ENCODE data around the gene B9D2. TPM values are rescaled to one million over a fixed set of nuclear protein-coding genes. Genes with fewer than 3 reads are reported as not detected.
"Not testable (repeated sequence)": the region's sequence is repeated elsewhere in the genome, so short reads cannot be mapped to it uniquely, and the experiment has no call there.

B9D2 gene
- total and polyA plus RNA-seq, 3 donors from 2014 or later: 6.7 to 14.6 (median 13.5) TPM

DNA sequence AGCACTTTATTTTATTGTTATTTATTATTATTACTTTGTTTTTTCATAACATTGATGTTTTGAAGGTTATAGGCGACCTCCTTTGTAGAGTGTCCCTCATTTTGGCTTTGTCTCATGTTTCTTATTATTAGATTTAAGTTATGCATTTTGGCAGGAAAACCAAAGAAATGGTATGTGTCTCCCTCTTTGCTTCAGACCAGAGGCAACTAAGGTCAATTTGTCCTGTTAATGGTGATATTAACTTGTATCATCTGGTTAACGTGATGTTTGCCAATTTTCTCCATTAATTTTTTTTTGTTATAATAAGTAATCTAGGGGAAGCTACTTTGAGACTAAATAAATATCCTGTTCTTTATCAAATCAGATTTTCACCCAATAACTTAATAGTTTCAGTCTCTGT lies 8.6 kb upstream of the B9D2 start:
- intact Hi-C loops (cut with DNase I; ENCODE audit: low total_unique reads): no loop called here
- Histone ChIP-seq H3K27ac (no peak overlapping the region), H3K4me1 (peaks cover 10% of the 10 kb centered on the region), H3K4me3 (no peak overlapping the region), H3K9me3 (no peaks in the 10 kb centered on the region), H3K36me3 (ENCODE audit: low read depth, missing control alignments) (no peaks in the 10 kb centered on the region), H3K27me3 (no peaks in the 10 kb centered on the region)
- WGBS, 2 donors: 56 to 63% methylated on average over 2 of the region's 2 CpGs
- no peak for DNase-seq
- TF ChIP-seq CTCF (IDR thresholded peaks at IDR 0.05) (no peak), POLR2A (IDR thresholded peaks at IDR 0.05) (no peak)

DNA sequence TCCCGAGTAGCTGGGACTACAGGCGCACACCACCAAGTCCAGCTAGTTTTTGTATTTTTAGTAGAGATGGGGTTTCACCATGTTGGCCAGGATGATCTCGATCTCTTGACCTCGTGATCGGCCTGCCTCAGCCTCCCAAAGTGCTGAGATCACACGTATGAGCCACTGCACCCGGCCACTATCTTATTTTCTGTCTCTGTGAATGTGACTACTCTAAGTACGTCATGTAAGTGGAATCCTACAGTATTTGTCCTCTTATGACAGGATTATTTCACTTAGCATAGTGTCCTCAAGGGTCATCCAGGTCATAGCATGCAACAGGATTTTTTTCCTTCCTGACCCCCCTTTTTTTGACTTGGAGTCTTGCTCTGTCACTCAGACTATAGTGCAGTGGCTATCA lies 7.6 kb upstream of the B9D2 start:
- 94 to 97% methylated on average over 8 of the region's 8 CpGs for WGBS, 2 donors

GRCh38 chr19:41371119-41371518 lies 7.2 kb upstream of the B9D2 start:
- whole genome bisulfite sequencing, 2 donors: 95 to 96% methylated on average over 5 of the region's 5 CpGs
- H3K27me3 ChIP-seq; H3K4me3 ChIP-seq; H3K36me3 ChIP-seq (ENCODE audit: low read depth, missing control alignments); H3K27ac ChIP-seq; H3K9me3 ChIP-seq; intact Hi-C loops (cut with DNase I; ENCODE audit: low total_unique reads); DNase-seq: not testable (repeated sequence)
- H3K4me1 ChIP-seq: peaks cover 11% of the 10 kb centered on the region

More for the DNA sequence above, 7.6 kb upstream of the B9D2 start:
- intact Hi-C loops (cut with DNase I; ENCODE audit: low total_unique reads): no loop called here
- H3K4me3 ChIP-seq: no peak overlapping the region
- H3K9me3 ChIP-seq: no peaks in the 10 kb centered on the region
- no peak for TF ChIP-seq POLR2A (IDR thresholded peaks at IDR 0.05)
- no peak for TF ChIP-seq CTCF (IDR thresholded peaks at IDR 0.05)
- H3K4me1 ChIP-seq: peaks cover 11% of the 10 kb centered on the region
- H3K27ac ChIP-seq: no peak overlapping the region
- DNase-seq: no peak
- no peaks in the 10 kb centered on the region for H3K36me3 ChIP-seq (ENCODE audit: low read depth, missing control alignments)
- H3K27me3 ChIP-seq: no peaks in the 10 kb centered on the region

DNA sequence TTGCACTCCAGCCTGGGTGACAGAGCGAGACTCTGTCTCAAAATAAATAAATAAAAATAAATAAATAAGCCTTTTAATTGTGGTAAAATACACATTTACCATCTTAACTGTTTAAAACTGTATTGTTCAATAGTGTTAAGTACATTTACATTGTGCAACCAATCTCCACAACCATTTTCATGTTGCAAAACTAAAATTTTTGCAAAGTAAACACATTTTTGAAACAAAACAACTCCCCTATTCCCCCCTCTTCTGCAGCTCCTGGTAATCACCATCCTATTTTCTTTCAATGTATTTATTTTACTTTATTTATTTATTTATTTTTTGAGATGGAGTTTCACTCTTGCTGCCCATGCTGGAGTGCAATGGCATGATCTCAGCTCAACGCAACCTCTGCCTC lies 5.8 kb upstream of the B9D2 start:
- Histone ChIP-seq H3K4me3 (no peak overlapping the region), H3K27ac (no peak overlapping the region), H3K36me3 (ENCODE audit: low read depth, missing control alignments) (no peaks in the 10 kb centered on the region), H3K27me3 (no peaks in the 10 kb centered on the region), H3K4me1 (peaks cover 16% of the 10 kb centered on the region), H3K9me3 (no peaks in the 10 kb centered on the region)
- intact Hi-C loops (cut with DNase I; ENCODE audit: low total_unique reads): no loop called here
- TF ChIP-seq CTCF (IDR thresholded peaks at IDR 0.05): no peak
- no peak for TF ChIP-seq POLR2A (IDR thresholded peaks at IDR 0.05)
- 95 to 96% methylated on average over 2 of the region's 2 CpGs for WGBS, 2 donors
- DNase-seq: no peak

GRCh38 chr19:41367848-41368301 lies 3.9 kb upstream of the B9D2 start:
- DNase-seq: no peak
- TF ChIP-seq POLR2A (IDR thresholded peaks at IDR 0.05): no peak
- no peak for TF ChIP-seq CTCF (IDR thresholded peaks at IDR 0.05)
- intact Hi-C loops (cut with DNase I; ENCODE audit: low total_unique reads): no loop called here

More at GRCh38 chr19:41367848-41368301, 3.9 kb upstream of the B9D2 start:
- no peaks in the 10 kb centered on the region for H3K27me3 ChIP-seq
- no peaks in the 10 kb centered on the region for H3K9me3 ChIP-seq
- 65 to 71% methylated on average over 6 of the region's 6 CpGs for WGBS, 2 donors
- no peak overlapping the region for H3K27ac ChIP-seq
- peaks cover 14% of the 10 kb centered on the region for H3K4me1 ChIP-seq
- no peaks in the 10 kb centered on the region for H3K36me3 ChIP-seq (ENCODE audit: low read depth, missing control alignments)
- no peak overlapping the region for H3K4me3 ChIP-seq

Measured in testis (tissue), 3 donors.